CD14-positive monocyte (primary cell): ENCODE measurements around the gene CDH11. TPM values are rescaled to one million over a fixed set of nuclear protein-coding genes. Genes with fewer than 3 reads are reported as not detected.

ENCODE experiments used
- DNase-seq, 3 donors: peaks; one replicate each; pipeline ENCODE4 v3.0.0-alpha.2; 2011 to 2022
- H2AFZ ChIP-seq: 2 replicates; pipeline ENCODE4 v1.6.0; 2012; ENCODE audit warnings: mild to moderate bottlenecking, low read depth, low read length, inconsistent platforms; ENCODE audit not compliant: insufficient read depth, poor library complexity, severe bottlenecking
- H3K27ac ChIP-seq, 2 donors: 1 replicate in 1 of 2; 2 replicates in 1 of 2; pipeline ENCODE4 v1.5.1; 2012 to 2013; ENCODE audit warnings: low read length in 2 of 2, control low read depth in 1 of 2, inconsistent platforms in 1 of 2, low read depth in 1 of 2, mild to moderate bottlenecking in 1 of 2
- H3K27me3 ChIP-seq, 2 donors: one replicate each; pipeline versions ENCODE4 v1.6.0 to v1.6.1; 2011 to 2013; ENCODE audit warnings: low read length in 2 of 2; ENCODE audit not compliant: control insufficient read depth in 2 of 2, insufficient read depth in 2 of 2
- H3K36me3 ChIP-seq, 2 donors: replicated peaks in 1 of 2; 1 replicate in 1 of 2; 2 replicates in 1 of 2; pipeline versions ENCODE4 v1.5.1 to v1.6.1; 2012 to 2013; ENCODE audit warnings: low read length in 2 of 2, control low read depth in 1 of 2, inconsistent platforms in 1 of 2, mild to moderate bottlenecking in 1 of 2; ENCODE audit not compliant: insufficient read depth in 2 of 2, control insufficient read depth in 1 of 2
- H3K4me1 ChIP-seq, 2 donors: 1 replicate in 1 of 2; 2 replicates in 1 of 2; pipeline versions ENCODE4 v1.5.1 to v1.6.1; 2012 to 2013; ENCODE audit warnings: low read length in 2 of 2, control low read depth in 1 of 2, inconsistent platforms in 1 of 2, mild to moderate bottlenecking in 1 of 2, moderate library complexity in 1 of 2; ENCODE audit not compliant: insufficient read depth in 2 of 2, control insufficient read depth in 1 of 2
- H3K4me2 ChIP-seq: replicated peaks from 2 replicates; pipeline ENCODE3; 2012; ENCODE audit warnings: low read length, moderate library complexity, mild to moderate bottlenecking; ENCODE audit not compliant: poor library complexity, severe bottlenecking; ENCODE audit errors: extremely low read depth
- H3K4me3 ChIP-seq, 3 experiments: fragments of 200-600 bp in 1 of 3; sonication (generic) in 1 of 3; replicated peaks in 1 of 3; 1 replicate in 2 of 3; 2 replicates in 1 of 3; pipeline ENCODE4 v1.5.1; 2011 to 2013; ENCODE audit warnings: low read length in 3 of 3, mild to moderate bottlenecking in 3 of 3, control low read depth in 2 of 3, low read depth in 2 of 3, inconsistent platforms in 1 of 3, moderate library complexity in 1 of 3
- H3K79me2 ChIP-seq: 2 replicates; pipeline ENCODE4 v1.6.0; 2012; ENCODE audit warnings: mild to moderate bottlenecking, control low read depth, inconsistent platforms, low read length, moderate library complexity; ENCODE audit not compliant: insufficient read depth
- H3K9ac ChIP-seq: 2 replicates; pipeline ENCODE4 v1.6.0; 2017; ENCODE audit warnings: low read length, mild to moderate bottlenecking; ENCODE audit not compliant: insufficient read depth, poor library complexity, severe bottlenecking
- H3K9me3 ChIP-seq, 2 donors: replicated peaks in 1 of 2; 1 replicate in 1 of 2; 2 replicates in 1 of 2; pipeline versions ENCODE4 v1.5.1 to v1.6.1; 2012 to 2013; ENCODE audit warnings: low read length in 2 of 2, control low read depth in 1 of 2; ENCODE audit not compliant: control insufficient read depth in 1 of 2, insufficient read depth in 1 of 2
- H4K20me1 ChIP-seq: 2 replicates; pipeline ENCODE4 v1.6.0; 2012; ENCODE audit warnings: mild to moderate bottlenecking, low read length, control low read depth, moderate library complexity; ENCODE audit not compliant: insufficient read depth
- H3K27ac Mint-ChIP-seq, 7 donors: one replicate each; pipeline ENCODE4 v1.8.0; 2020; ENCODE audit warnings: mild to moderate bottlenecking in 7 of 7, mixed read lengths in 7 of 7, moderate library complexity in 6 of 7, inconsistent platforms in 2 of 7
- H3K27me3 Mint-ChIP-seq, 3 donors: one replicate each; pipeline ENCODE4 v1.8.0; 2021 to 2022; ENCODE audit warnings: low read depth in 3 of 3, mild to moderate bottlenecking in 3 of 3, mixed read lengths in 3 of 3, moderate library complexity in 3 of 3, inconsistent platforms in 1 of 3
- H3K36me3 Mint-ChIP-seq, 2 donors: one replicate each; pipeline ENCODE4 v1.8.0; 2020; ENCODE audit warnings: mixed read lengths in 2 of 2, inconsistent platforms in 1 of 2, mild to moderate bottlenecking in 1 of 2
- H3K4me1 Mint-ChIP-seq: one replicate; pipeline ENCODE4 v1.8.0; 2020; ENCODE audit warnings: mild to moderate bottlenecking, mixed read lengths
- H3K4me3 Mint-ChIP-seq, 2 donors: one replicate each; pipeline ENCODE4 v1.8.0; 2020; ENCODE audit warnings: mild to moderate bottlenecking in 2 of 2, mixed read lengths in 2 of 2, moderate library complexity in 1 of 2
- H3K9me3 Mint-ChIP-seq, 7 donors: one replicate each; pipeline ENCODE4 v1.8.0; 2020 to 2022; ENCODE audit warnings: mixed read lengths in 7 of 7, mild to moderate bottlenecking in 6 of 7, moderate library complexity in 6 of 7, inconsistent platforms in 2 of 7
- WGBS: methylation state at CpG from one replicate; pipeline ENCODE4 v1.1.5; 2013; ENCODE audit warnings: missing lambda C conversion rate; ENCODE audit not compliant: insufficient coverage; 5-methylcytosine and 5-hydroxymethylcytosine counted together
- intact Hi-C, 2 donors: fragments of 100-400 bp; cut with micrococcal nuclease; formaldehyde crosslinking; loops; one replicate each; pipeline versions ENCODE4 v1.15.0 to v1.15.1; 2023
- polyA plus RNA-seq, 3 donors: library from polyadenylated mRNA; depleted of rRNA in 1 of 3; unstranded in 2 of 3; stranded (reverse) in 1 of 3; fragments of 300-500 nt in 2 of 3; fragments of >200 nt in 1 of 3; fragmentation: Illumina TruSeq in 2 of 3; gene quantifications; 1 replicate in 2 of 3; 2 replicates in 1 of 3; pipeline ENCODE4 v1.2.3, GENCODE V29; 2012 to 2021
- TF ChIP-seq, protein P1 (sequence below): fragments of 200-600 bp; IDR thresholded peaks from one replicate; pipeline ENCODE4 v1.8.0; 2022; ENCODE audit warnings: antibody characterized with exemption, mild to moderate bottlenecking

CDH11 gene
- polyA plus RNA-seq, 3 donors = not detected

DNA sequence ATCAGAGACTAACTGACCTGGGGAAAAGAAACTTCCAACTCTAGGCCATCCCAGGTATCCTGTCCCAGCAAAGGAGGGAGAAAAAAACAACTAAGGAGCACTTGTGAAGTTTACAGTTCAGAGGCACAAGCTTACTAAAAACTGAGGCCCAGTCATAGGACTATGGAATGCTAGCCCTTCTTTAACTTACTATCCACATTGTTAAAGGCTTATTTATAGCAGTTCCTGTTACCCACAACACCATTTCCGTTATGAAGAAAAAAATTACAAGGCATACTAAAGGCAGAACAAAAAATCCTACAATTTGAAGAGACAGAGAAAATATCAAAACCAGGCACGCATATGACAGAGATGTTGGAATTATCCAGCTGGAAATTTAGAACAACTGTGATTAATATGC lies 159.1 kb downstream of the CDH11 start:
- Mint-ChIP-seq H3K4me3 (no peak overlapping the region), H3K27me3 (no peaks in the 10 kb centered on the region), H3K4me1 (no peaks in the 10 kb centered on the region), H3K36me3 (no peaks in the 10 kb centered on the region), H3K9me3 (peaks cover 0 to 1% (median 0%) of the 10 kb centered on the region in 7 donors), H3K27ac (no peak overlapping the region)
- Histone ChIP-seq H3K27me3 (no peaks in the 10 kb centered on the region), H3K27ac (no peak overlapping the region), H4K20me1 (no peaks in the 10 kb centered on the region), H3K4me2 (no peak overlapping the region), H3K9ac (no peak overlapping the region), H3K9me3 (no peaks in the 10 kb centered on the region), H2AFZ (no peak overlapping the region), H3K79me2 (no peaks in the 10 kb centered on the region), H3K4me1 (no peaks in the 10 kb centered on the region), H3K4me3 (no peak overlapping the region), H3K36me3 (no peaks in the 10 kb centered on the region)
- intact Hi-C loops = no loop called here
- no peak for DNase-seq
- TF ChIP-seq, protein P1, sequence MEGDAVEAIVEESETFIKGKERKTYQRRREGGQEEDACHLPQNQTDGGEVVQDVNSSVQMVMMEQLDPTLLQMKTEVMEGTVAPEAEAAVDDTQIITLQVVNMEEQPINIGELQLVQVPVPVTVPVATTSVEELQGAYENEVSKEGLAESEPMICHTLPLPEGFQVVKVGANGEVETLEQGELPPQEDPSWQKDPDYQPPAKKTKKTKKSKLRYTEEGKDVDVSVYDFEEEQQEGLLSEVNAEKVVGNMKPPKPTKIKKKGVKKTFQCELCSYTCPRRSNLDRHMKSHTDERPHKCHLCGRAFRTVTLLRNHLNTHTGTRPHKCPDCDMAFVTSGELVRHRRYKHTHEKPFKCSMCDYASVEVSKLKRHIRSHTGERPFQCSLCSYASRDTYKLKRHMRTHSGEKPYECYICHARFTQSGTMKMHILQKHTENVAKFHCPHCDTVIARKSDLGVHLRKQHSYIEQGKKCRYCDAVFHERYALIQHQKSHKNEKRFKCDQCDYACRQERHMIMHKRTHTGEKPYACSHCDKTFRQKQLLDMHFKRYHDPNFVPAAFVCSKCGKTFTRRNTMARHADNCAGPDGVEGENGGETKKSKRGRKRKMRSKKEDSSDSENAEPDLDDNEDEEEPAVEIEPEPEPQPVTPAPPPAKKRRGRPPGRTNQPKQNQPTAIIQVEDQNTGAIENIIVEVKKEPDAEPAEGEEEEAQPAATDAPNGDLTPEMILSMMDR = no peak
- no CpG with 5 or more reads among the region's 2 CpGs for WGBS

DNA sequence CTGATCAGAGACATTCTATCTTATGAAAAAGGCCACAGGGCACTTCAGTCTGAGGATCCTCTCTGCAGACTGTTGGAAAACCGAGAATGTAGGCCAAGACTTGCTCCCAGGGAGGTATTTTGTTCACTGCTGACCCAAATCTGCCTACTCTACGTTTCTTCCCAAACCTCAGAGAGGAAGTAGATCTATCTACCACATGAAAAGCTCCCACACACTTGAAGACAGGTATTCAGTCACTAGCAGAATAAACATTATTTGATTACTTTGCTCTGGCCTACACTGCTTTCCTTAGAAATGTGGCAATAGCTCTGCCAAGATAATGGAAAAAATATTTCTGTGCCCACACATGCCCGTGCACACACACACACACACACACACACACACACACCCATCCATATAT lies 164.6 kb downstream of the CDH11 start:
- Histone ChIP-seq H3K4me3 (no peak overlapping the region), H3K36me3 (no peaks in the 10 kb centered on the region), H3K27ac (no peak overlapping the region), H3K4me2 (no peak overlapping the region), H3K79me2 (no peaks in the 10 kb centered on the region), H4K20me1 (no peaks in the 10 kb centered on the region), H3K9me3 (peaks cover 0 to 4% of the 10 kb centered on the region in 2 donors), H3K4me1 (no peaks in the 10 kb centered on the region), H3K9ac (no peak overlapping the region), H2AFZ (no peak overlapping the region), H3K27me3 (no peaks in the 10 kb centered on the region)
- TF ChIP-seq, protein P1 = no peak
- DNase-seq = no peak
- Mint-ChIP-seq H3K27ac (no peak overlapping the region), H3K9me3 (peaks cover 0 to 7% (median 4%) of the 10 kb centered on the region in 7 donors), H3K36me3 (no peaks in the 10 kb centered on the region), H3K4me1 (no peaks in the 10 kb centered on the region), H3K4me3 (no peak overlapping the region), H3K27me3 (peaks cover 0 to 2% (median 0%) of the 10 kb centered on the region in 3 donors)
- 33% methylated on average over 1 of the region's 3 CpGs for WGBS
- intact Hi-C loops = no loop called here
